ENCODE measurements around the gene PPP1R7. TPM values are rescaled to one million over a fixed set of nuclear protein-coding genes. Genes with fewer than 3 reads are reported as not detected.
A peak's percentile ranks its signal among the peaks of the same experiment; 100 is the strongest.

Gene PPP1R7
- total RNA-seq, 2 donors from 2014 or later, result 48.5 to 52.7 TPM

DNA sequence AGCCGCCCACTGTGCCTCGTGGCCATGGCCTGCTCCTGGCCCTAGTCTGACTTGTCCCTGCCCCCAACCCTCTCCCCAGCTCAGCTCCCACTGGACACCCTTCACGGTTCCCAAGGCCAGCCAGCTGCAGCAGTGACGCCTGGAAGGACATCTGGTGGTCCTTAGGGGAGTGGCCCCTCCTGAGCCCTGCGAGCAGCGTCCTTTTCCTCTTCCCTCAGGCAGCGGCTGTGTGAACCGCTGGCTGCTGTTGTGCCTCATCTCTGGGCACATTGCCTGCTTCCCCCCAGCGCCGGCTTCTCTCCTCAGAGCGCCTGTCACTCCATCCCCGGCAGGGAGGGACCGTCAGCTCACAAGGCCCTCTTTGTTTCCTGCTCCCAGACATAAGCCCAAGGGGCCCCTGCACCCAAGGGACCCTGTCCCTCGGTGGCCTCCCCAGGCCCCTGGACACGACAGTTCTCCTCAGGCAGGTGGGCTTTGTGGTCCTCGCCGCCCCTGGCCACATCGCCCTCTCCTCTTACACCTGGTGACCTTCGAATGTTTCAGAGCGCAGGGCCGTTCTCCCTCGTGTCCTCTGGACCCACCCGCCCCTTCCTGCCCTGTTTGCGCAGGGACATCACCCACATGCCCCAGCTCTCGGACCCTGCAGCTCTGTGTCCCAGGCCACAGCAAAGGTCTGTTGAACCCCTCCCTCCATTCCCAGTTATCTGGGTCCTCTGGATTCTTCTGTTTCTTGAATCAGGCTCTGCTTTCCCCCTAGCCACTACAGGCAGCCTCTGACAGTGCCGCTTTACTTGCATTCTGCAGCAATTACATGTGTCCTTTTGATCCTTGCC lies 74.0 kb downstream of the PPP1R7 start:
- TF ChIP-seq, protein P1, sequence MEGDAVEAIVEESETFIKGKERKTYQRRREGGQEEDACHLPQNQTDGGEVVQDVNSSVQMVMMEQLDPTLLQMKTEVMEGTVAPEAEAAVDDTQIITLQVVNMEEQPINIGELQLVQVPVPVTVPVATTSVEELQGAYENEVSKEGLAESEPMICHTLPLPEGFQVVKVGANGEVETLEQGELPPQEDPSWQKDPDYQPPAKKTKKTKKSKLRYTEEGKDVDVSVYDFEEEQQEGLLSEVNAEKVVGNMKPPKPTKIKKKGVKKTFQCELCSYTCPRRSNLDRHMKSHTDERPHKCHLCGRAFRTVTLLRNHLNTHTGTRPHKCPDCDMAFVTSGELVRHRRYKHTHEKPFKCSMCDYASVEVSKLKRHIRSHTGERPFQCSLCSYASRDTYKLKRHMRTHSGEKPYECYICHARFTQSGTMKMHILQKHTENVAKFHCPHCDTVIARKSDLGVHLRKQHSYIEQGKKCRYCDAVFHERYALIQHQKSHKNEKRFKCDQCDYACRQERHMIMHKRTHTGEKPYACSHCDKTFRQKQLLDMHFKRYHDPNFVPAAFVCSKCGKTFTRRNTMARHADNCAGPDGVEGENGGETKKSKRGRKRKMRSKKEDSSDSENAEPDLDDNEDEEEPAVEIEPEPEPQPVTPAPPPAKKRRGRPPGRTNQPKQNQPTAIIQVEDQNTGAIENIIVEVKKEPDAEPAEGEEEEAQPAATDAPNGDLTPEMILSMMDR (conservative IDR thresholded peaks at IDR 0.05), result no peak
- H3K9me3 Mint-ChIP-seq, result no peaks in the 10 kb centered on the region
- no peaks in the 10 kb centered on the region for H3K4me1 Mint-ChIP-seq
- Histone ChIP-seq H3K27me3 (ENCODE audit: control insufficient read depth, insufficient read depth, low read length, poor library complexity, severe bottlenecking) (no peaks in the 10 kb centered on the region), H3K9me3 (ENCODE audit: control insufficient read depth, low read length) (peaks cover 5% of the 10 kb centered on the region), H3K36me3 (ENCODE audit: control insufficient read depth, insufficient read depth, low read length) (peaks cover 30% of the 10 kb centered on the region), H3K4me3 (ENCODE audit: low read length) (no peak overlapping the region), H3K27ac (ENCODE audit: low read depth, low read length) (peak overlapping the region; percentile 24), H3K9ac (ENCODE audit: extremely low read depth, low read length, poor library complexity, severe bottlenecking) (no peak overlapping the region), H3K4me1 (ENCODE audit: control insufficient read depth, insufficient read depth, low read length) (no peaks in the 10 kb centered on the region)
- 87 to 94% methylated on average over 19 to 26 of the region's 26 CpGs for WGBS, 2 experiments (ENCODE audit: insufficient coverage in 1 of 2, insufficient read length in 1 of 2)
- H3K27ac Mint-ChIP-seq, result peak overlapping the region; percentile 68
- H3K27me3 Mint-ChIP-seq (ENCODE audit: insufficient read depth), result no peaks in the 10 kb centered on the region
- no peak for DNase-seq
- peaks cover 44% of the 10 kb centered on the region for H3K36me3 Mint-ChIP-seq (ENCODE audit: low read depth)
- H3K4me3 Mint-ChIP-seq, result no peak overlapping the region

DNA sequence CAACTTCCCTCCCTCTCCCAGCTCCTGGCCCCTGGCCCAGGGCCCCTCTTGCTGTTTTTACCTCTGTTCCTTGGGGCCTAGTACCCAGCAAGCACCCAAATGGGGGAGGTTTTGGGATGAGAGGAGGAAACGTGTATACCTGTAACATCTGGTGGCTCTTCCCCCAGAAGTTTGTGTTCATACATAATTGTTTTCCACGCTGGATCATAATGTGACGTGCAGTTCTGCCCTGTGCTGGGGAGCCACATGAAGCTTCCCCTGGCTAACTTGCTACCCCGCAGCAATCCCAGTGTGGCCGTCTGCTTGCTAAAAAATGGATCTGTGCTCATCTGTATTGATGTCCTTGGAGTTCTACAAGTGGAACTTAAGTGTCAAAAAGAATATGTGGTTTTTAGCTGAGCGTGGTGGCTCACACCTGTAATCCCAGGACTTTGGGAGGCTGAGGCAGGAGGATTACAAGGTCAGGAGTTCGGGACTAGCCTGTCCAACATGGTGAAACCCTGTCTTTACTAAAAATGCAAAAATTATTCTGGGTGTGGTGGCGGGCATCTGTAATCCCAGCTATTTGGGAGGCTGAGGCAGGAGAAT lies 74.7 kb downstream of the PPP1R7 start:
- WGBS, 2 experiments (ENCODE audit: insufficient coverage in 1 of 2, insufficient read length in 1 of 2), result 91% methylated on average over 7 to 8 of the region's 8 CpGs

DNA sequence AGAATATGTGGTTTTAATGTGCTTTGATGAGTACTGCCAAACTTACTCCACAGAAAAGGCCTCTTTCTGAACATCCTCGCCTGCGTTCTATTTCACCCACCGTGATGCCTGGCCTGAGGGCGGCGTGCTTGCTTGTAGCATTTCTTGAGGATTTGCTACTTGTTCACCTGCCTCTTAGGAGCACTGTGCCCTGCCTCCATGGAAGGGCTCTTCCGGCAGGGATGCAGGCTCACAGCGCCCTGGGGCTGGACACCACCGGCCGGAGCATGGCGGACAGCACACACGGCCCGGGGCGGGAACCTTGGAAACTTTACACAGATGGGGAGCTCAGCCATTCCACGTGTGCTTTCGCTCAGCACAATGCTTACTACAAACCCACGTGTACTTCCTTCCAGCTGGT lies 75.3 kb downstream of the PPP1R7 start:
- H3K4me3 ChIP-seq (ENCODE audit: low read length), result no peak overlapping the region
- Mint-ChIP-seq H3K4me3 (no peak overlapping the region), H3K27me3 (ENCODE audit: insufficient read depth) (no peaks in the 10 kb centered on the region), H3K27ac (no peak overlapping the region), H3K9me3 (no peaks in the 10 kb centered on the region), H3K36me3 (ENCODE audit: low read depth) (peaks cover 51% of the 10 kb centered on the region), H3K4me1 (no peaks in the 10 kb centered on the region)
- no peak overlapping the region for H3K9ac ChIP-seq (ENCODE audit: extremely low read depth, low read length, poor library complexity, severe bottlenecking)
- 94 to 98% methylated on average over 16 of the region's 16 CpGs for WGBS, 2 experiments (ENCODE audit: insufficient coverage in 1 of 2, insufficient read length in 1 of 2)
- no peak overlapping the region for H3K27ac ChIP-seq (ENCODE audit: low read depth, low read length)
- no peak for DNase-seq
- H3K36me3 ChIP-seq (ENCODE audit: control insufficient read depth, insufficient read depth, low read length), result peaks cover 41% of the 10 kb centered on the region
- H3K9me3 ChIP-seq (ENCODE audit: control insufficient read depth, low read length), result no peaks in the 10 kb centered on the region
- H3K4me1 ChIP-seq (ENCODE audit: control insufficient read depth, insufficient read depth, low read length), result no peaks in the 10 kb centered on the region
- TF ChIP-seq, protein P1 (conservative IDR thresholded peaks at IDR 0.05), result no peak
- no peaks in the 10 kb centered on the region for H3K27me3 ChIP-seq (ENCODE audit: control insufficient read depth, insufficient read depth, low read length, poor library complexity, severe bottlenecking)

More for the DNA sequence above, 74.7 kb downstream of the PPP1R7 start:
- Mint-ChIP-seq H3K9me3 (no peaks in the 10 kb centered on the region), H3K4me1 (no peaks in the 10 kb centered on the region), H3K27ac (peak overlapping the region; percentile 68), H3K27me3 (ENCODE audit: insufficient read depth) (no peaks in the 10 kb centered on the region), H3K36me3 (ENCODE audit: low read depth) (peaks cover 46% of the 10 kb centered on the region), H3K4me3 (no peak overlapping the region)
- H3K9me3 ChIP-seq (ENCODE audit: control insufficient read depth, low read length), result peaks cover 3% of the 10 kb centered on the region
- peaks cover 35% of the 10 kb centered on the region for H3K36me3 ChIP-seq (ENCODE audit: control insufficient read depth, insufficient read depth, low read length)
- H3K27me3 ChIP-seq (ENCODE audit: control insufficient read depth, insufficient read depth, low read length, poor library complexity, severe bottlenecking), result no peaks in the 10 kb centered on the region
- DNase-seq, result no peak
- H3K27ac ChIP-seq (ENCODE audit: low read depth, low read length), result peak overlapping the region; percentile 24
- TF ChIP-seq, protein P1 (conservative IDR thresholded peaks at IDR 0.05), result no peak
- no peak overlapping the region for H3K9ac ChIP-seq (ENCODE audit: extremely low read depth, low read length, poor library complexity, severe bottlenecking)
- H3K4me1 ChIP-seq (ENCODE audit: control insufficient read depth, insufficient read depth, low read length), result no peaks in the 10 kb centered on the region
- no peak overlapping the region for H3K4me3 ChIP-seq (ENCODE audit: low read length)

All from endodermal cell (in vitro differentiated cells).